ENCODE measurements around the gene TECTB. TPM values are rescaled to one million over a fixed set of nuclear protein-coding genes. Genes with fewer than 3 reads are reported as not detected.
A peak's percentile ranks its signal among the peaks of the same experiment; 100 is the strongest.

The TECTB gene
- total RNA-seq, 6 experiments from 2014 or later, result not detected

- no peaks in the 10 kb centered on the region for H3K36me3 Mint-ChIP-seq (ENCODE audit: low read depth)
- no peak for TF ChIP-seq CTCF (IDR thresholded peaks at IDR 0.05)
- peaks cover 17% of the 10 kb centered on the region for H3K27me3 Mint-ChIP-seq (ENCODE audit: insufficient read depth)
- H3K4me1 Mint-ChIP-seq (ENCODE audit: low read depth), result peaks cover 25% of the 10 kb centered on the region
- H3K4me3 Mint-ChIP-seq, result no peak overlapping the region
- DNase-seq, result no peak
- H3K27ac Mint-ChIP-seq, result no peak overlapping the region
- no peaks in the 10 kb centered on the region for H3K9me3 Mint-ChIP-seq
These were observed 15.4 kb downstream of the TECTB start for GRCh38 chr10:112298581-112298980.

GRCh38 chr10:112299456-112299855 lies 16.3 kb downstream of the TECTB start:
- Mint-ChIP-seq H3K27me3 (ENCODE audit: insufficient read depth) (peaks cover 18% of the 10 kb centered on the region), H3K9me3 (no peaks in the 10 kb centered on the region), H3K4me1 (ENCODE audit: low read depth) (peaks cover 34% of the 10 kb centered on the region), H3K4me3 (no peak overlapping the region), H3K27ac (no peak overlapping the region), H3K36me3 (ENCODE audit: low read depth) (no peaks in the 10 kb centered on the region)
- no peak for TF ChIP-seq CTCF (IDR thresholded peaks at IDR 0.05)
- no peak for DNase-seq

- Mint-ChIP-seq H3K27me3 (ENCODE audit: insufficient read depth) (peaks cover 20% of the 10 kb centered on the region), H3K27ac (no peak overlapping the region), H3K4me3 (no peak overlapping the region), H3K4me1 (ENCODE audit: low read depth) (peaks cover 21% of the 10 kb centered on the region), H3K36me3 (ENCODE audit: low read depth) (no peaks in the 10 kb centered on the region), H3K9me3 (no peaks in the 10 kb centered on the region)
- no peak for DNase-seq
- TF ChIP-seq CTCF (IDR thresholded peaks at IDR 0.05), result no peak
These were observed 19.1 kb downstream of the TECTB start for GRCh38 chr10:112302335-112302734.

GRCh38 chr10:112303528-112303927 lies 20.3 kb downstream of the TECTB start:
- H3K27me3 Mint-ChIP-seq (ENCODE audit: insufficient read depth), result peaks cover 17% of the 10 kb centered on the region
- TF ChIP-seq CTCF (IDR thresholded peaks at IDR 0.05), result no peak
- H3K9me3 Mint-ChIP-seq, result no peaks in the 10 kb centered on the region
- no peak overlapping the region for H3K27ac Mint-ChIP-seq
- no peak overlapping the region for H3K4me3 Mint-ChIP-seq
- DNase-seq, result no peak
- peaks cover 29% of the 10 kb centered on the region for H3K4me1 Mint-ChIP-seq (ENCODE audit: low read depth)
- no peaks in the 10 kb centered on the region for H3K36me3 Mint-ChIP-seq (ENCODE audit: low read depth)

GRCh38 chr10:112304267-112304859 lies 21.2 kb downstream of the TECTB start:
- Mint-ChIP-seq H3K4me1 (ENCODE audit: low read depth) (peaks cover 29% of the 10 kb centered on the region), H3K9me3 (no peaks in the 10 kb centered on the region)

More at GRCh38 chr10:112304267-112304859, 21.2 kb downstream of the TECTB start:
- no peak overlapping the region for H3K27ac Mint-ChIP-seq
- DNase-seq, result peak; percentile 20
- peaks cover 16% of the 10 kb centered on the region for H3K27me3 Mint-ChIP-seq (ENCODE audit: insufficient read depth)
- no peak for TF ChIP-seq CTCF (IDR thresholded peaks at IDR 0.05)
- H3K36me3 Mint-ChIP-seq (ENCODE audit: low read depth), result no peaks in the 10 kb centered on the region
- H3K4me3 Mint-ChIP-seq, result no peak overlapping the region

Measured in HFFc6 (cell line).